Neural cell (in vitro differentiated cells): ENCODE results near the gene GNAT3. TPM values are rescaled to one million over a fixed set of nuclear protein-coding genes. Genes with fewer than 3 reads are reported as not detected.

Source experiments
- H2AFZ ChIP-seq: fragments of 200-600, 300-800 bp; sonication (generic), shearing (Covaris generic); 2 replicates; pipeline ENCODE4 v1.6.0; 2014; ENCODE audit warnings: low read depth, mild to moderate bottlenecking, antibody characterized with exemption, low read length, moderate library complexity
- H3F3A ChIP-seq: fragments of 200-600 bp; shearing (Covaris generic); 2 replicates; pipeline ENCODE4 v1.6.1; 2016; ENCODE audit warnings: mild to moderate bottlenecking, moderate library complexity, mixed read lengths, antibody characterized with exemption, low read length; ENCODE audit not compliant: insufficient read depth, poor library complexity, severe bottlenecking
- H3K27ac ChIP-seq: fragments of 200-600, 300-800 bp; sonication (generic), shearing (Covaris generic); 2 replicates; pipeline ENCODE4 v1.5.1; 2014; ENCODE audit warnings: mild to moderate bottlenecking, low read length, moderate library complexity
- H3K27me3 ChIP-seq: fragments of 300-800, 200-600 bp; sonication (generic), shearing (Covaris generic); 2 replicates; pipeline ENCODE4 v1.6.0; 2014; ENCODE audit warnings: mild to moderate bottlenecking, low read depth, low read length, moderate library complexity; ENCODE audit not compliant: insufficient read depth
- H3K36me3 ChIP-seq: fragments of 300-800, 200-600 bp; sonication (generic), shearing (Covaris generic); 2 replicates; pipeline ENCODE4 v1.5.1; 2014; ENCODE audit warnings: mild to moderate bottlenecking, antibody characterized with exemption, low read length, moderate library complexity; ENCODE audit not compliant: insufficient read depth
- H3K4me2 ChIP-seq: fragments of 300-800, 200-600 bp; sonication (generic), shearing (Covaris generic); 2 replicates; pipeline ENCODE4 v1.6.0; 2014; ENCODE audit warnings: mild to moderate bottlenecking, low read length
- H3K4me3 ChIP-seq: fragments of 300-800, 200-600 bp; sonication (generic), shearing (Covaris generic); 2 replicates; pipeline ENCODE4 v1.5.1; 2014; ENCODE audit warnings: mild to moderate bottlenecking, low read length, moderate library complexity
- H3K79me2 ChIP-seq: fragments of 200-600 bp; shearing (Covaris generic); replicated peaks from 2 replicates; pipeline ENCODE4 v1.6.0; 2014; ENCODE audit warnings: mild to moderate bottlenecking, low read length, moderate library complexity; ENCODE audit not compliant: insufficient read depth
- H3K9ac ChIP-seq: fragments of 300-800, 200-600 bp; sonication (generic), shearing (Covaris generic); 2 replicates; pipeline ENCODE4 v1.6.1; 2016; ENCODE audit warnings: mild to moderate bottlenecking, low read length, mixed read lengths
- H3K9me2 ChIP-seq: fragments of 200-600 bp; shearing (Covaris generic); 2 replicates; pipeline ENCODE4 v1.6.1; 2016; ENCODE audit warnings: mild to moderate bottlenecking, low read length, mixed read lengths; ENCODE audit not compliant: insufficient read depth
- H3K9me3 ChIP-seq: fragments of 200-600, 300-800 bp; sonication (generic), shearing (Covaris generic); 2 replicates; pipeline ENCODE4 v1.6.1; 2016; ENCODE audit warnings: mild to moderate bottlenecking, mixed run types, low read length, moderate library complexity, mixed read lengths
- H4K20me1 ChIP-seq: fragments of 200-600 bp; shearing (Covaris generic); 2 replicates; pipeline ENCODE4 v1.6.1; 2016; ENCODE audit warnings: mild to moderate bottlenecking, mixed run types; ENCODE audit not compliant: insufficient read depth
- EP300 ChIP-seq: fragments of 450-650 bp; conservative IDR thresholded peaks from 2 replicates; pipeline ENCODE4 v1.6.1; 2014; ENCODE audit warnings: antibody characterized with exemption, mild to moderate bottlenecking, moderate library complexity; ENCODE audit not compliant: poor library complexity, severe bottlenecking
- EZH2 ChIP-seq: fragments of 200-600, 300-800 bp; shearing (Covaris generic), sonication (generic); IDR thresholded peaks from 2 replicates; pipeline ENCODE4 v1.6.1; 2014; ENCODE audit warnings: antibody characterized with exemption, low read length, borderline replicate concordance, mild to moderate bottlenecking; ENCODE audit not compliant: insufficient read depth, poor library complexity, severe bottlenecking
- MXI1 ChIP-seq: fragments of 450-650 bp; conservative IDR thresholded peaks from 2 replicates; pipeline ENCODE4 v1.6.1; 2014; ENCODE audit warnings: antibody characterized with exemption, mild to moderate bottlenecking; ENCODE audit not compliant: poor library complexity, severe bottlenecking
- POLR2AphosphoS5 ChIP-seq: IDR thresholded peaks from 2 replicates; pipeline ENCODE4 v1.6.1; 2012
- RAD21 ChIP-seq: fragments of 450-650 bp; conservative IDR thresholded peaks from 2 replicates; pipeline ENCODE4 v1.6.1; 2014; ENCODE audit warnings: antibody characterized with exemption, mild to moderate bottlenecking, moderate library complexity
- SMC3 ChIP-seq: fragments of 450-650 bp; conservative IDR thresholded peaks from 2 replicates; pipeline ENCODE4 v1.6.1; 2014; ENCODE audit warnings: antibody characterized with exemption, mild to moderate bottlenecking, moderate library complexity; ENCODE audit not compliant: poor library complexity
- TAF1 ChIP-seq: IDR thresholded peaks from 2 replicates; pipeline ENCODE4 v1.6.1; 2012; ENCODE audit warnings: low read depth
- polyA plus RNA-seq: library from polyadenylated mRNA; depleted of rRNA; stranded (reverse); fragments of >200 nt; gene quantifications from 2 replicates; pipeline ENCODE4 v1.2.3, GENCODE V29; 2014
- TF ChIP-seq, protein P1 (sequence below): fragments of 450-650 bp; IDR thresholded peaks from 2 replicates; pipeline ENCODE4 v1.5.1; 2014; ENCODE audit warnings: antibody characterized with exemption, mild to moderate bottlenecking, moderate library complexity; ENCODE audit not compliant: poor library complexity, severe bottlenecking
- TF ChIP-seq, protein P2 (sequence below): IDR thresholded peaks from 2 replicates; pipeline ENCODE4 v1.6.1; 2012; ENCODE audit warnings: borderline replicate concordance

GNAT3 gene
- polyA plus RNA-seq, 1 donor from 2014 or later = not detected

DNA sequence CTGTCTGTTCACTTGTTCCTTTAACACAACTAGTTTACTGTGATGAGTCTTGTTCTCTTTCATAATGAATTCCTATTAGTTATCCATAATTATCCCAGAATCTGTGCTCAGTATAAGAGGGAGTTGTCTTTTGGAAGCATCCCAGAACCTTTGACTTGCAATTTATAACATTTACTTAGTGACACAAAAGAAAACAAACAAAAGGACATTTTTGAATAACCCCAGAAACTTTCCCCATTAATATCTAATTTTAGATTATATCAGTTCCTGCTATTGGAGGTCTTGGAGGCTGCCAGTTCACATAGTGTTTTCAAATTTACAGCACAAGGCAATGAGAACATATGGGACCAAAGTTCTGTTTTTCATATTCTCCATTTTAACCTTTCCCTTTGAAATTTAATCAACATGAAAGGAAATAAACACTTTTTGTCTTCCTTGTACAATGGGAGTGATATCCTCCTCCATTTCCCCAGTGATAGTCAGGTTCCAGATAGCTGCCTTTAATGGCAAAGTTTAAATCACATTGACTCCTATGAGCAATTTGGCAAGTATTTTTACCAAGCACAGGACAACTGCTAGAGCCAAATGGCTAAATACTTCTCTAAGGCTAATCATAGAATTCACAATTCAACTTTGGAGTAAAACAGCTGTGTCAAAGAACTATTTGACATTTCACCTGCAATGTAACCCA, 37.1 kb upstream of the GNAT3 start:
- Histone ChIP-seq H3K4me2 (no peak overlapping the region), H3K79me2 (no peaks in the 10 kb centered on the region), H3K4me3 (no peak overlapping the region), H3K27ac (no peak overlapping the region), H3K9me3 (no peaks in the 10 kb centered on the region), H3F3A (no peaks in the 10 kb centered on the region), H3K27me3 (no peaks in the 10 kb centered on the region), H2AFZ (no peak overlapping the region), H4K20me1 (no peaks in the 10 kb centered on the region), H3K9ac (no peak overlapping the region), H3K36me3 (no peaks in the 10 kb centered on the region), H3K9me2 (no peaks in the 10 kb centered on the region)
- TF ChIP-seq RAD21 (no peak), EZH2 (no peak), POLR2AphosphoS5 (no peak), MXI1 (no peak), EP300 (no peak), SMC3 (no peak), TAF1 (no peak)
- TF ChIP-seq, protein P1, sequence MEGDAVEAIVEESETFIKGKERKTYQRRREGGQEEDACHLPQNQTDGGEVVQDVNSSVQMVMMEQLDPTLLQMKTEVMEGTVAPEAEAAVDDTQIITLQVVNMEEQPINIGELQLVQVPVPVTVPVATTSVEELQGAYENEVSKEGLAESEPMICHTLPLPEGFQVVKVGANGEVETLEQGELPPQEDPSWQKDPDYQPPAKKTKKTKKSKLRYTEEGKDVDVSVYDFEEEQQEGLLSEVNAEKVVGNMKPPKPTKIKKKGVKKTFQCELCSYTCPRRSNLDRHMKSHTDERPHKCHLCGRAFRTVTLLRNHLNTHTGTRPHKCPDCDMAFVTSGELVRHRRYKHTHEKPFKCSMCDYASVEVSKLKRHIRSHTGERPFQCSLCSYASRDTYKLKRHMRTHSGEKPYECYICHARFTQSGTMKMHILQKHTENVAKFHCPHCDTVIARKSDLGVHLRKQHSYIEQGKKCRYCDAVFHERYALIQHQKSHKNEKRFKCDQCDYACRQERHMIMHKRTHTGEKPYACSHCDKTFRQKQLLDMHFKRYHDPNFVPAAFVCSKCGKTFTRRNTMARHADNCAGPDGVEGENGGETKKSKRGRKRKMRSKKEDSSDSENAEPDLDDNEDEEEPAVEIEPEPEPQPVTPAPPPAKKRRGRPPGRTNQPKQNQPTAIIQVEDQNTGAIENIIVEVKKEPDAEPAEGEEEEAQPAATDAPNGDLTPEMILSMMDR = no peak
- TF ChIP-seq, protein P2, sequence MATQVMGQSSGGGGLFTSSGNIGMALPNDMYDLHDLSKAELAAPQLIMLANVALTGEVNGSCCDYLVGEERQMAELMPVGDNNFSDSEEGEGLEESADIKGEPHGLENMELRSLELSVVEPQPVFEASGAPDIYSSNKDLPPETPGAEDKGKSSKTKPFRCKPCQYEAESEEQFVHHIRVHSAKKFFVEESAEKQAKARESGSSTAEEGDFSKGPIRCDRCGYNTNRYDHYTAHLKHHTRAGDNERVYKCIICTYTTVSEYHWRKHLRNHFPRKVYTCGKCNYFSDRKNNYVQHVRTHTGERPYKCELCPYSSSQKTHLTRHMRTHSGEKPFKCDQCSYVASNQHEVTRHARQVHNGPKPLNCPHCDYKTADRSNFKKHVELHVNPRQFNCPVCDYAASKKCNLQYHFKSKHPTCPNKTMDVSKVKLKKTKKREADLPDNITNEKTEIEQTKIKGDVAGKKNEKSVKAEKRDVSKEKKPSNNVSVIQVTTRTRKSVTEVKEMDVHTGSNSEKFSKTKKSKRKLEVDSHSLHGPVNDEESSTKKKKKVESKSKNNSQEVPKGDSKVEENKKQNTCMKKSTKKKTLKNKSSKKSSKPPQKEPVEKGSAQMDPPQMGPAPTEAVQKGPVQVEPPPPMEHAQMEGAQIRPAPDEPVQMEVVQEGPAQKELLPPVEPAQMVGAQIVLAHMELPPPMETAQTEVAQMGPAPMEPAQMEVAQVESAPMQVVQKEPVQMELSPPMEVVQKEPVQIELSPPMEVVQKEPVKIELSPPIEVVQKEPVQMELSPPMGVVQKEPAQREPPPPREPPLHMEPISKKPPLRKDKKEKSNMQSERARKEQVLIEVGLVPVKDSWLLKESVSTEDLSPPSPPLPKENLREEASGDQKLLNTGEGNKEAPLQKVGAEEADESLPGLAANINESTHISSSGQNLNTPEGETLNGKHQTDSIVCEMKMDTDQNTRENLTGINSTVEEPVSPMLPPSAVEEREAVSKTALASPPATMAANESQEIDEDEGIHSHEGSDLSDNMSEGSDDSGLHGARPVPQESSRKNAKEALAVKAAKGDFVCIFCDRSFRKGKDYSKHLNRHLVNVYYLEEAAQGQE = no peak

DNA sequence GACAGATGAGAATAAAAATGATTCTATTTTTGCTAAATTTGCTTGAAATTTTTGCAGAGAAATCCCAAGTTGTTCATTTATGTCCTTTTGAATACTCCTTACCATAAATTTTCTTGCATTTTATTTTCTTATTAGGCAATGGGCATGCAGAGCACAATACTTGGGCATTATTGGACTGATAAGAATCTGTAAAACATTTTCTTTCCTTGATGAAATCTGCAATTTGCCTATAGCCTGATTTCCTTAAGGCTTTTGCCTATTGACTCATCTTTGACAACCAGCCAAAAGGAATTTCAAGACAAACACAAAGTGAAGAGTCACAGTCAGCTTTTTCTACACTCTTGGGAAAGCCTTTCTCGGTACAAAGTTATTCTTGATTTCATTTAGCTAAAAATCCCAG, 30.5 kb upstream of the GNAT3 start:
- Histone ChIP-seq H3K4me2 (no peak overlapping the region), H4K20me1 (no peaks in the 10 kb centered on the region), H3K27me3 (no peaks in the 10 kb centered on the region), H3K4me3 (no peak overlapping the region), H3K27ac (no peak overlapping the region), H3K9me2 (no peaks in the 10 kb centered on the region), H3K9ac (no peak overlapping the region), H3F3A (no peaks in the 10 kb centered on the region), H3K79me2 (no peaks in the 10 kb centered on the region), H3K9me3 (no peaks in the 10 kb centered on the region), H2AFZ (no peak overlapping the region), H3K36me3 (no peaks in the 10 kb centered on the region)
- TF ChIP-seq, protein P1 = no peak
- TF ChIP-seq, protein P2 = no peak
- no peak for TF ChIP-seq EP300
- TF ChIP-seq TAF1 = no peak
- no peak for TF ChIP-seq POLR2AphosphoS5
- no peak for TF ChIP-seq SMC3
- TF ChIP-seq MXI1 = no peak
- no peak for TF ChIP-seq RAD21
- TF ChIP-seq EZH2 = no peak
